Erythroblast (primary cell): ENCODE results near the gene IL5RA.

ENCODE experiments used
- GATA1 ChIP-seq: IDR thresholded peaks from 2 replicates; pipeline ENCODE4 v1.6.1; 2011; ENCODE audit warnings: low read depth, mild to moderate bottlenecking, control low read depth, low read length, moderate library complexity
- POLR2A ChIP-seq: IDR thresholded peaks from 2 replicates; pipeline ENCODE4 v1.6.1; 2011; ENCODE audit warnings: mild to moderate bottlenecking, low read length

GRCh38 chr3:3141939-3142338 is 31.8 kb upstream of the IL5RA start:
- TF ChIP-seq POLR2A (no peak), GATA1 (no peak)
